ENCODE measurements around the gene DHX8. TPM values are rescaled to one million over a fixed set of nuclear protein-coding genes. Genes with fewer than 3 reads are reported as not detected.
A peak's percentile ranks its signal among the peaks of the same experiment; 100 is the strongest.

Gene DHX8
- total RNA-seq, 4 donors from 2014 or later = 15.3 to 44.9 (median 36.4) TPM

GRCh38 chr17:43531955-43532354, 48.2 kb downstream of the DHX8 start:
- in situ Hi-C loops (cut with MboI; ENCODE audit: low pct_ligation_motif_present in 1 of 4, low pct_unique_long_range_greater_than_20kb in 1 of 4, low sequenced_read_pairs in 3 of 4) = no loop called here
- H3K4me1 ChIP-seq = peaks cover 13 to 35% (median 22%) of the 10 kb centered on the region in 4 donors
- 36 to 74% methylated on average over 2 to 8 of the region's 8 CpGs for WGBS, 2 donors (ENCODE audit: low coverage in 1 of 2)
- H3K36me3 ChIP-seq = no peaks in the 10 kb centered on the region
- no peaks in the 10 kb centered on the region for H3K27me3 ChIP-seq
- no peak overlapping the region for H3K27ac ChIP-seq
- DNase-seq = no peak
- intact Hi-C loops (cut with DNase I; ENCODE audit: low total_unique reads) = no loop called here
- H3K9me3 ChIP-seq = no peaks in the 10 kb centered on the region
- no peak overlapping the region for H3K4me3 ChIP-seq
- TF ChIP-seq POLR2A (IDR thresholded peaks at IDR 0.05) (no peak), POLR2AphosphoS5 (IDR thresholded peaks at IDR 0.05) (no peak), EP300 (IDR thresholded peaks at IDR 0.05; ENCODE audit: low read depth) (no peak)
- TF ChIP-seq, protein P1, sequence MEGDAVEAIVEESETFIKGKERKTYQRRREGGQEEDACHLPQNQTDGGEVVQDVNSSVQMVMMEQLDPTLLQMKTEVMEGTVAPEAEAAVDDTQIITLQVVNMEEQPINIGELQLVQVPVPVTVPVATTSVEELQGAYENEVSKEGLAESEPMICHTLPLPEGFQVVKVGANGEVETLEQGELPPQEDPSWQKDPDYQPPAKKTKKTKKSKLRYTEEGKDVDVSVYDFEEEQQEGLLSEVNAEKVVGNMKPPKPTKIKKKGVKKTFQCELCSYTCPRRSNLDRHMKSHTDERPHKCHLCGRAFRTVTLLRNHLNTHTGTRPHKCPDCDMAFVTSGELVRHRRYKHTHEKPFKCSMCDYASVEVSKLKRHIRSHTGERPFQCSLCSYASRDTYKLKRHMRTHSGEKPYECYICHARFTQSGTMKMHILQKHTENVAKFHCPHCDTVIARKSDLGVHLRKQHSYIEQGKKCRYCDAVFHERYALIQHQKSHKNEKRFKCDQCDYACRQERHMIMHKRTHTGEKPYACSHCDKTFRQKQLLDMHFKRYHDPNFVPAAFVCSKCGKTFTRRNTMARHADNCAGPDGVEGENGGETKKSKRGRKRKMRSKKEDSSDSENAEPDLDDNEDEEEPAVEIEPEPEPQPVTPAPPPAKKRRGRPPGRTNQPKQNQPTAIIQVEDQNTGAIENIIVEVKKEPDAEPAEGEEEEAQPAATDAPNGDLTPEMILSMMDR (IDR thresholded peaks at IDR 0.05) = no peak

DNA sequence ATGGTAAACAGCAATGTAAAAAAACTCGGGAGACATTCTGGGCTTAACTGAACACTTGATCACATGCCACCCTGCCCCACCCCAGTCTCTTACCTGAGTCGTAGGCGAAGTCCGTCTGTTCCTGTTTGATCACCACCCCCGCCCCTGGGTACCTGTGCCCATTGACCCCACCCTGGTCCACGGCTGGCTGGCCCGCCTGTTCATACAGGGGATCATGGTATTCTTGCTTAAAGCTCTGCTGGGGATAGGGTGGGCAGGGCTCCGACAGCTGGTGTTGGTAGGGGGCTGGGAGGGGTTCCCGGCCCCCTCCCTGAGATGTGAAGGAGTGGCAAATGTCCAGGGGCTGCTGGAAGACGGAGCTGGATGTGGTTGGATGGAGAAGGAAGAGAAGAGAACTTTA, 48.8 kb downstream of the DHX8 start:
- in situ Hi-C loops (cut with MboI; ENCODE audit: low pct_ligation_motif_present in 1 of 4, low pct_unique_long_range_greater_than_20kb in 1 of 4, low sequenced_read_pairs in 3 of 4) = no loop called here
- Histone ChIP-seq H3K9me3 (no peaks in the 10 kb centered on the region), H3K27ac (no peak overlapping the region), H3K4me3 (no peak overlapping the region), H3K36me3 (no peaks in the 10 kb centered on the region), H3K4me1 (peaks cover 13 to 35% (median 22%) of the 10 kb centered on the region in 4 donors), H3K27me3 (no peaks in the 10 kb centered on the region)
- 26 to 65% methylated on average over 6 to 10 of the region's 10 CpGs for WGBS, 2 donors (ENCODE audit: low coverage in 1 of 2)
- intact Hi-C loops (cut with DNase I; ENCODE audit: low total_unique reads) = no loop called here
- DNase-seq = peak; percentile 78
- TF ChIP-seq POLR2A (IDR thresholded peaks at IDR 0.05) (no peak), POLR2AphosphoS5 (IDR thresholded peaks at IDR 0.05) (no peak), EP300 (IDR thresholded peaks at IDR 0.05; ENCODE audit: low read depth) (no peak)
- TF ChIP-seq, protein P1 (IDR thresholded peaks at IDR 0.05) = no peak

GRCh38 chr17:43533699-43534098, 49.9 kb downstream of the DHX8 start:
- intact Hi-C loops (cut with DNase I; ENCODE audit: low total_unique reads) (no loop called here), in situ Hi-C loops (cut with MboI; ENCODE audit: low pct_ligation_motif_present in 1 of 4, low pct_unique_long_range_greater_than_20kb in 1 of 4, low sequenced_read_pairs in 3 of 4) (no loop called here)
- no peak for TF ChIP-seq POLR2A (IDR thresholded peaks at IDR 0.05)
- TF ChIP-seq, protein P1 (IDR thresholded peaks at IDR 0.05) = no peak
- TF ChIP-seq EP300 (IDR thresholded peaks at IDR 0.05; ENCODE audit: low read depth) = no peak
- no peak for TF ChIP-seq POLR2AphosphoS5 (IDR thresholded peaks at IDR 0.05)
- H3K27me3 ChIP-seq = no peaks in the 10 kb centered on the region
- H3K9me3 ChIP-seq = no peaks in the 10 kb centered on the region
- no peak for DNase-seq
- H3K4me3 ChIP-seq = no peak overlapping the region
- H3K4me1 ChIP-seq = peaks cover 13 to 27% (median 16%) of the 10 kb centered on the region in 4 donors
- no peaks in the 10 kb centered on the region for H3K36me3 ChIP-seq
- no peak overlapping the region for H3K27ac ChIP-seq
- WGBS, 2 donors (ENCODE audit: low coverage in 1 of 2) = 94% methylated on average over 4 of the region's 4 CpGs; no CpG with 5 or more reads in 1 of the 2 donors

DNA sequence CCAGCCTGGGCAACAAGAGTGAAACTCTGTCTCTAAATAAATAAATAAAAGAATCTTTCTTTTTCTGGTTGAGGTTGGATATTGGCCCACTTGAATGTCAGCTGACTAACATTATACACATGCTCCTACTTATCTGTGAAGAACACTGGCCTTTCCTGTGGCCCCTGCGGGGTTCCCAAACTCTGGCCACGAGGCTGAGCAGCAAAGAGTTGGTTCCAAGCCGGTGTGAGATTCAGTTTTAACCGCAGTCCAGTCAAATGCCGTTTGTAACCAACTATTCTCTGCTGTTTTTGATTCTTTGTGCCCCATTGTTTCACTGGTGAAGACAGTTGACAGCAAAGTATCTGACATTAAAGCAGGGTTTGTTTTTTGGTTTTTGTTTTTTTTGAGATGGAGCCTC, 51.1 kb downstream of the DHX8 start:
- no peak for DNase-seq
- H3K27me3 ChIP-seq = no peaks in the 10 kb centered on the region
- no peak overlapping the region for H3K4me3 ChIP-seq
- WGBS, 2 donors (ENCODE audit: low coverage in 1 of 2) = 89 to 97% methylated on average over 5 of the region's 5 CpGs
- H3K36me3 ChIP-seq = no peaks in the 10 kb centered on the region
- H3K4me1 ChIP-seq = peaks cover 12 to 24% (median 15%) of the 10 kb centered on the region in 4 donors
- intact Hi-C loops (cut with DNase I; ENCODE audit: low total_unique reads) = no loop called here
- H3K27ac ChIP-seq = no peak overlapping the region
- H3K9me3 ChIP-seq = no peaks in the 10 kb centered on the region
- in situ Hi-C loops (cut with MboI; ENCODE audit: low pct_ligation_motif_present in 1 of 4, low pct_unique_long_range_greater_than_20kb in 1 of 4, low sequenced_read_pairs in 3 of 4) = no loop called here
- TF ChIP-seq, protein P1 (IDR thresholded peaks at IDR 0.05) = no peak

Data from transverse colon (tissue), 4 donors.